GM06990 (cell line): ENCODE data around the gene YPEL5.
A peak's percentile ranks its signal among the peaks of the same experiment; 100 is the strongest.
"Not testable (repeated sequence)": the region's sequence is repeated elsewhere in the genome, so short reads cannot be mapped to it uniquely, and the experiment has no call there.

Experiments
- DNase-seq: peaks from one replicate; pipeline ENCODE4 v3.0.0-alpha.2; 2011; ENCODE audit not compliant: insufficient read length; ENCODE audit errors: extremely low read depth
- H3K27me3 ChIP-seq: replicated peaks from 2 replicates; pipeline ENCODE4 v1.6.0; 2011; ENCODE audit warnings: low read length; ENCODE audit not compliant: control insufficient read depth, insufficient read depth
- H3K36me3 ChIP-seq: 2 replicates; pipeline ENCODE4 v1.5.1; 2011; ENCODE audit warnings: low read length; ENCODE audit not compliant: control insufficient read depth, insufficient read depth
- H3K4me3 ChIP-seq: replicated peaks from 2 replicates; pipeline ENCODE4 v1.5.1; 2011; ENCODE audit warnings: low read depth, mild to moderate bottlenecking, control low read depth, low read length
- TF ChIP-seq, protein P1 (sequence below): IDR thresholded peaks from 2 replicates; pipeline ENCODE4 v1.5.1; 2011; ENCODE audit warnings: low read length, control low read depth, mild to moderate bottlenecking, inconsistent platforms; ENCODE audit not compliant: insufficient read depth, poor library complexity, severe bottlenecking

Gene YPEL5

DNA sequence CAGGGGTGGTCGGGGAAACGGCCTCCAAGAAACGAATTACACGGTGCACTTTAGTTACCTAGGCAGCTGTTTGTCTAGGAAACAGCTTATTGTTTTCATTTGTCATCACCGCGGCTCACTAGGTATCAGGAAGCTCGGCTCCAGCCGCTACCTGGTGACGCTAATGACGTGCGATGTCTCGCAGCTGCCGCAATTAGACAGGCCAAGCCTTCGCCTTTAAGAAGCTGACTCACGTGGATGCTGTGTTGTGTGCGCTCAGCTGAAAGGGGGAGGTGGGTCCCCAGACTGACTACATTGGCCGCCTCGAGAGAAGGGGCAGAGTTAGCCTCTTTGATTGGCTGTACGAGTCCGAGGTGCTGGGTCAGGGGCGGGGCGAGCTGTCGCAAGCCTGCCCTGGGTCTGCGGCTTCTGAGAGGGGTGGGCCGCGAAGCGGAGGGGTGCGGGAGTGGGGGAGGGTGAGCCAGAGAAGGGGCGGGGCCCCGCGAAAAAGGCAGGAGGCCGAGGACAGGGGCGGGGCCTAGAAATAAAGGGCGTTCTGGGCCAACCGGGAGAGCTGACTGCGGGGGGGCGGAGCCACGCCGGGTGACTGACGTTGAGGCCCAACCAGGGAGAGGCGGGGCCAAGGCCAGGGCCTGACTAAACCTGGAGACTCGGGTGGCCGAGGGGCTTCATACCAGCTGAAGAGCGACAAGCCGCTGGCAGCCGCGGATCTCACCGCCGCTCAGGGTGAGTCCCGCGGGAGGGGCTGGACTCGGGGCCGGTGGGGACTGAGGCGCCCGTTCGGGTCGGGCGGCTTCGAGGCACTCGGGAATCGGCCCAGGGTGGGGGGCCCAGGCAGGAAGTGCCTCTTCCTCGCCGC is at the start of gene YPEL5:
TSS of gene YPEL5 (plus strand) at position 671 of the 859 bp plus-strand sequence. CDS start 9,645 bp downstream, outside the sequence.
- Histone ChIP-seq H3K27me3 (no peaks in the 10 kb centered on the region), H3K4me3 (peak within 1 kb of the TSS; percentile 91), H3K36me3 (no peaks in the 10 kb centered on the region; the same call in 1 of the 2 replicates)
- DNase-seq = peak; percentile 97
- TF ChIP-seq, protein P1, sequence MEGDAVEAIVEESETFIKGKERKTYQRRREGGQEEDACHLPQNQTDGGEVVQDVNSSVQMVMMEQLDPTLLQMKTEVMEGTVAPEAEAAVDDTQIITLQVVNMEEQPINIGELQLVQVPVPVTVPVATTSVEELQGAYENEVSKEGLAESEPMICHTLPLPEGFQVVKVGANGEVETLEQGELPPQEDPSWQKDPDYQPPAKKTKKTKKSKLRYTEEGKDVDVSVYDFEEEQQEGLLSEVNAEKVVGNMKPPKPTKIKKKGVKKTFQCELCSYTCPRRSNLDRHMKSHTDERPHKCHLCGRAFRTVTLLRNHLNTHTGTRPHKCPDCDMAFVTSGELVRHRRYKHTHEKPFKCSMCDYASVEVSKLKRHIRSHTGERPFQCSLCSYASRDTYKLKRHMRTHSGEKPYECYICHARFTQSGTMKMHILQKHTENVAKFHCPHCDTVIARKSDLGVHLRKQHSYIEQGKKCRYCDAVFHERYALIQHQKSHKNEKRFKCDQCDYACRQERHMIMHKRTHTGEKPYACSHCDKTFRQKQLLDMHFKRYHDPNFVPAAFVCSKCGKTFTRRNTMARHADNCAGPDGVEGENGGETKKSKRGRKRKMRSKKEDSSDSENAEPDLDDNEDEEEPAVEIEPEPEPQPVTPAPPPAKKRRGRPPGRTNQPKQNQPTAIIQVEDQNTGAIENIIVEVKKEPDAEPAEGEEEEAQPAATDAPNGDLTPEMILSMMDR = no peak

DNA sequence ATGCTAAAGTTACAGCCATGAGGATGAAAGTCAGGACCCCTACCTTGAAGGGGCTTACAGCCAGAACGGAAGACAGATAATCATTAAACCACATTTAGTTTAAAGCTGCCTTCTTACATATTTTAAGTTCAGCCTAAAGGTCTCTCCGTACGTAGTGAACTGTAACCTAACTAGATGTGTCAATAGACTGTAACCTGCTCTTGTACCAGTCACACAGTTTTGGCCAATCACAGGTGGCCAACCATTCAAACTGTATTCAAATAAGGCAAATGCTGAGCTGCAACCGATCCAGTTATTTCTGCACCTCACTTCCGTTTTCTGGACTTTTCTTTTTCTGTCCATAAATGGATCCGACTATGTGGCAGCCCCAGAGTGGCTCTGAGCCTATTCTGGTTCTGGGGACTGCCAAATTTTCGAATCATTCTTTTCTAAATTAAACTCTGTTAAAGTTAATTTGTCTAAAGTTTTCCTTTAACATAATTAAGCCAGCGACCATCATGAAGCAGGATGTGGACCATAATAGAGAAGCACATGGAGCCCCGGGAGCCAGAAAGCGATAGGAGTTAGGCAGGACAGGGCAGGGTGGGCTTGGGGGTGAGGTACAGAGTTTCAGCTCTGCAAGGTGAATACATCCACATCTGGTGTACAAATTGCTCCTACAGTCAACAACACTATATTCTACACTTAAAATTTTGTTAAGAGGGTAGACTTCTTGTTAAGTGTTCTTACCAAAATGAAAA is 48.4 kb upstream of the YPEL5 start:
- peaks cover 2% of the 10 kb centered on the region for H3K27me3 ChIP-seq
- TF ChIP-seq, protein P1 = no peak
- H3K36me3 ChIP-seq = no peaks in the 10 kb centered on the region
- H3K4me3 ChIP-seq = no peak overlapping the region
- no peak for DNase-seq

DNA sequence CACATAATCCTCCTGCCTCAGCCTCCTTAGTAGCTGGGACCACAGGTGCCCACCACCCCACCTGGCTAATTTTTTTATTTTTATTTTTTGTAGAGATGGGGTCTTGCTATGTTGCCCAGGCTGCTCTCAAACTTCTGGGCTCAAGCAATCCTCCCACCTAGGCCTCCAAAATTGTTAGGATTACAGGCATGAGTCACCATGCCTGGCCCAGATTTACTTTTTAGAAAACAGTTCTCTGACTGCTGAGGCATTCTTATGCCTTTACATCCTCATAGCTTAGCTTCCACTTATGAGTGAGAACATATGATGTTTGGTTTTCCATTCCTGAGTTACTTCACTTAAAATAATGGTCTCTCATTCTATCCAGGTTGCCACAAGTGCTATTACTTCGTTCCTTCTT is 47.4 kb upstream of the YPEL5 start:
- not testable (repeated sequence) for H3K4me3 ChIP-seq, DNase-seq, H3K27me3 ChIP-seq, H3K36me3 ChIP-seq

DNA sequence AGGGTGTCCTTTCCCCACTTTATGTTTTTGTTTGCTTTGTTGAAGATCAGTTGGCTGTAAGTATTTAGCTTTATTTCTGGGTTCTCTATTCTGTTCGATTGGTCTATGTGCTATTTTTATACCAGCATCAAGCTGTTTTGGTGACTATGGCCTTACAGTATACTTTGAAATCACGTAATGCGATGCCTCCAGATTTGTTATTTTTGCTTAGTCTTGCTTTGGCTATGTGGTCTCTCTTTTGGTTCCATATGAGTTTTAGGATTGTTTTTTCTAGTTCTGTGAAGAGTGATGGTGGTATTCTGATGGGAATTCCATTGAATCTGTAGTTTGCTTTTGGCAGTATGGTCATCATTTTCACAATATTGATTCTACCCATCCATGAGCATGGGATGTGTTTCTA is 46.1 kb upstream of the YPEL5 start:
- H3K36me3 ChIP-seq, DNase-seq, H3K4me3 ChIP-seq, H3K27me3 ChIP-seq: not testable (repeated sequence)

DNA sequence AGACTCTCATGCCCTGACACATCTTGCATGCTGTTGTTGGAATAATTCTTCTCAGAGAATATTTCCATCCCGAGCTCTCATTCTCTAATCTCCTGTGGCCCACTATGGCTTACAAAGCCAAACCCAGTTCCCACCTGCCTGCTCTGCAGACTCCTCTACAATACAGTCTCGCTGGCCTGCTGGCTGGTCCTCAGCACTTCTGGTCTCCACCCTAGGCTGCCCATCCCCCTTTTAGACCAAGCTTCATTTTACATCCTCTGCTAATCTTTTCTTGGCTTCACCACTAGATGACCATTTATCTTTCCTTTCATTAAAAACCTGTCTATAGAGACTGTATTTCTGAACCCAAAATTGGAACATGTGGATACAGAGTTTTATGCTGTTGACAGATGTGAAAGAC is 42.5 kb upstream of the YPEL5 start:
- TF ChIP-seq, protein P1 = no peak
- no peaks in the 10 kb centered on the region; the same call in 1 of the 2 replicates for H3K27me3 ChIP-seq
- no peak for DNase-seq

DNA sequence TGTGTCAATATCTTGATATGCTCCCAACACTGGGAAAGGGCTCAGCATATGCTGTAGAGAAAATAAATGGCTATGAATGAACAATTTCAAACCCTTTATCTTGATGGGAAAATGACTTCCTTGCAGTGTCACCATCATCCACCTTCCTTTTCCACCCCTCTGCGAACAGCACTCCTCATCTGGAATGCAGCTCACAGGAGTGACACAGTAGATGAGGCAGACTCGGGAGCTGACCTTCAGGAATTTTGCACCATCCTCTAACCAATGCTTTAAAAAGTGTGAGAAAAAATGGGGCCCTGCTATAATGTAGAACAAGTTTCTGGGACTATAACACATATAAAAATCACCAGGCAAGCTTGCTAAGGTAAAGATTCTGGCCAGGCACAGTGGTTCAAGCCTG is 41.3 kb upstream of the YPEL5 start:
- no peaks in the 10 kb centered on the region for H3K36me3 ChIP-seq
- H3K27me3 ChIP-seq = no peaks in the 10 kb centered on the region; the same call in 1 of the 2 replicates
- no peak for DNase-seq
- TF ChIP-seq, protein P1 = no peak
- no peak overlapping the region for H3K4me3 ChIP-seq

More for the DNA sequence above, 42.5 kb upstream of the YPEL5 start:
- Histone ChIP-seq H3K36me3 (no peaks in the 10 kb centered on the region), H3K4me3 (no peak overlapping the region)
